ENCODE results near the gene AKT3. TPM values are rescaled to one million over a fixed set of nuclear protein-coding genes. Genes with fewer than 3 reads are reported as not detected.

Gene AKT3
- total RNA-seq, 4 donors from 2014 or later, result 8.5 to 16.0 (median 15.2) TPM

DNA sequence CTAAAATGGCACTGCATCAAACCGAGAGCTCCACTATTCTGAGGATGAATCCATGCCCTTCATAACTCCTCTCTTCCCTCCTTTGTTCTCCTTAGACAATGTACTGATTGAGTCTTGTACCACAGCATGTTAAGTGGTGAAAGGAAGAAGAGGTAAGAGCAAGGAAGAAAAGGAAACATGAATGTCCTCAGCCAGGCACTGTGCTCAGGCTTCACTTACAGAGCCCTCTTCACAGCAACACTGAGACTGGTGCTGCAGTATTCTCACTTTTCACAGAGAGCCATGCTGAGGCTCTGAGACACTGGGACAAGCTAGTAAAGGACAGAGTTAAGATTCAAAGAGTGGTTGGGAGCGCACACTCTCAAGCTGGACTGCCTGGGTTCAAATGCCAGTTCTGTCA is 143.5 kb downstream of the AKT3 start:
- no peak overlapping the region for H3K4me3 ChIP-seq
- intact Hi-C loops (cut with DNase I; ENCODE audit: low total_unique reads) (loop anchor here (5.0 kb wide), 1 partner anchor 41 kb away; no protein-coding TSS in a partner anchor), in situ Hi-C loops (cut with MboI; ENCODE audit: low sequenced_read_pairs in 4 of 4) (loop anchor here in 1 of 4 donors (25.0 kb wide), 1 partner anchor 556 kb away; no protein-coding TSS in a partner anchor)
- ATAC-seq, result no peak
- no peak for TF ChIP-seq CTCF (IDR thresholded peaks at IDR 0.05 in 4 of 5, conservative IDR thresholded peaks at IDR 0.05 in 1 of 5)
- DNase-seq, result no peak
- H3K27ac ChIP-seq, result no peak overlapping the region
- H3K4me1 ChIP-seq, result peaks cover 0 to 5% of the 10 kb centered on the region in 2 donors
- no peaks in the 10 kb centered on the region for H3K27me3 ChIP-seq
- H3K9me3 ChIP-seq, result no peaks in the 10 kb centered on the region
- no peaks in the 10 kb centered on the region for H3K36me3 ChIP-seq

DNA sequence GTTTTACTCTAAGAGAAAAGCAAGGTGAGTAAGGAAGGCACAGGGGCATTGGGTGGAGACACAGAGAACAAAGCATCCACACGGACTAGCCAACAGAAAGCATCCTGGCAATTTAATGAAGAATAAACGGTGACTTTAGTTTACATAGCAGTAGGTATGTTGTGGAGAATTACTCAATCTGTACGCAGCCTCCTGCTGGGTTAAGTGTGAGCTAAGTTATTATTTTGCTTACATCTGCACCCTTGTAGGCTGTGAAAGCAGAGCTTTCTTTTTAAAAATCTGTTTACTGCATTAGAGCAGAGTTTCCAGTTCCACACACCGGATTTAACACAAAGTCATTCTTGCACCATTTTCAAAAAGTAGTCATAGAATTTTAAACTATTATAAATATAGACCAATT is 144.5 kb downstream of the AKT3 start:
- intact Hi-C loops (cut with DNase I; ENCODE audit: low total_unique reads) (loop anchor here (5.0 kb wide), 1 partner anchor 42 kb away; no protein-coding TSS in a partner anchor), in situ Hi-C loops (cut with MboI; ENCODE audit: low sequenced_read_pairs in 4 of 4) (loop anchor here in 1 of 4 donors (25.0 kb wide), 1 partner anchor 557 kb away; no protein-coding TSS in a partner anchor)
- H3K4me1 ChIP-seq, result peaks cover 0 to 2% of the 10 kb centered on the region in 2 donors
- DNase-seq (no peak), ATAC-seq (no peak)
- no peaks in the 10 kb centered on the region for H3K9me3 ChIP-seq
- H3K27ac ChIP-seq, result no peak overlapping the region
- H3K36me3 ChIP-seq, result no peaks in the 10 kb centered on the region
- H3K27me3 ChIP-seq, result no peaks in the 10 kb centered on the region
- TF ChIP-seq CTCF (IDR thresholded peaks at IDR 0.05 in 4 of 5, conservative IDR thresholded peaks at IDR 0.05 in 1 of 5) (no peak), POLR2A (IDR thresholded peaks at IDR 0.05) (no peak)
- H3K4me3 ChIP-seq, result no peak overlapping the region

GRCh38 chr1:243701872-243702271 is 148.2 kb downstream of the AKT3 start:
- in situ Hi-C loops (cut with MboI; ENCODE audit: low sequenced_read_pairs in 4 of 4) (loop anchor here in 1 of 4 donors (25.0 kb wide), 1 partner anchor 560 kb away; no protein-coding TSS in a partner anchor), intact Hi-C loops (cut with DNase I; ENCODE audit: low total_unique reads) (no loop called here)
- TF ChIP-seq POLR2A (IDR thresholded peaks at IDR 0.05) (no peak), CTCF (IDR thresholded peaks at IDR 0.05 in 4 of 5, conservative IDR thresholded peaks at IDR 0.05 in 1 of 5) (no peak)
- Histone ChIP-seq H3K4me1 (no peaks in the 10 kb centered on the region), H3K27ac (no peak overlapping the region), H3K9me3 (no peaks in the 10 kb centered on the region), H3K36me3 (no peaks in the 10 kb centered on the region), H3K27me3 (no peaks in the 10 kb centered on the region), H3K4me3 (no peak overlapping the region)
- no peak for ATAC-seq
- DNase-seq, result no peak

DNA sequence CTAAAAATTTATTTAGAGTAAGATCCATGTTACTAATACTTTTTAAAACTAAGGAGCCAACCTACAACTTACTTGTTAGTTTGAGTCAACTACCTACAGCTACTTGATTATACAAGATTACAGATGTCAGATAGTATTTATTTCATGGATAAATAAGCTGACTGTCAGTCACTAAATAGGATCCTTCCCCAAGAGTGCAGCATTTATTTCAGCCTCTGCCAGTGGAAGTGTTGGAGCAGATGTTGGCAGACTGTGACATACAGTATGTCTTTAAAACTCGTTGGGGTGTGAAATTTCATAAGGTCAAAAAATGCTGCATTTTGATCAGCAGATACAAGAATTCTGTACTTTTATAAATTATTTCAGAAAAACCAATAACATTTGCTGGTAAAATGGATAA is 156.2 kb downstream of the AKT3 start:
- no peak for DNase-seq
- Histone ChIP-seq H3K4me3 (no peak overlapping the region), H3K27me3 (no peaks in the 10 kb centered on the region), H3K9me3 (no peaks in the 10 kb centered on the region), H3K4me1 (no peaks in the 10 kb centered on the region), H3K27ac (no peak overlapping the region), H3K36me3 (no peaks in the 10 kb centered on the region)
- in situ Hi-C loops (cut with MboI; ENCODE audit: low sequenced_read_pairs in 4 of 4), result no loop called here
- no peak for ATAC-seq
- intact Hi-C loops (cut with DNase I; ENCODE audit: low total_unique reads), result no loop called here
- TF ChIP-seq CTCF (IDR thresholded peaks at IDR 0.05 in 4 of 5, conservative IDR thresholded peaks at IDR 0.05 in 1 of 5) (no peak), POLR2A (IDR thresholded peaks at IDR 0.05) (no peak)

DNA sequence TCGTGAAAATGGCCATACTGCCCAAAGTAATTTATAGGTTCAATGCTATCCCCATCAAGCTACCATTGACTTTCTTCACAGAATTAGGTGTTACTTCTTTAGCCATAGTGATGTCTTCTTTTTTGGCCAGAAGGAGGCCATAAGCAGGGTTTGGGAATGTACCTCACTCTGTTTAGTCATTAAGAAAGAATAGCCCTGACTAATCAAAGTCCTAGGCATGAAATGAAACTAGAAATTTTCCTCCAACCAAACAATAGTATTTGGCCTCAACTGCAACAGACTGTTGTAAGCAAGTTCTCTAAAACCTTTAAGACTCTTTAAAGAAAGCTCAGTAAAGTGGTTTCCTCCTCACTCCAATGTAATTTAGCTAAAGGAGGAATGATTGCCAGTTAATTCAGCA is 163.9 kb downstream of the AKT3 start:
- intact Hi-C loops (cut with DNase I; ENCODE audit: low total_unique reads), result no loop called here
- Histone ChIP-seq H3K36me3 (no peaks in the 10 kb centered on the region), H3K4me3 (no peak overlapping the region), H3K27ac (no peak overlapping the region), H3K4me1 (no peaks in the 10 kb centered on the region), H3K9me3 (no peaks in the 10 kb centered on the region), H3K27me3 (no peaks in the 10 kb centered on the region)
- ATAC-seq (no peak), DNase-seq (no peak)
- no peak for TF ChIP-seq CTCF (IDR thresholded peaks at IDR 0.05 in 4 of 5, conservative IDR thresholded peaks at IDR 0.05 in 1 of 5)
- TF ChIP-seq POLR2A (IDR thresholded peaks at IDR 0.05), result no peak
- in situ Hi-C loops (cut with MboI; ENCODE audit: low sequenced_read_pairs in 4 of 4), result no loop called here

Measured in gastrocnemius medialis (tissue), 4 donors.